DMS114 treated with DMSO at 0.1 percent for 48 hours (cell line): Measurements from ENCODE around the gene EIF4E2.

Experiments
- DNase-seq: peaks from one replicate; lab custom pipeline; 2025; ENCODE audit not compliant: unreplicated experiment; lab: John Stamatoyannopoulos, UW

EIF4E2 gene

GRCh38 chr2:232550354-232551249, at the start of gene EIF4E2, which contains the start of gene TIGD1:
Gene EIF4E2 (plus strand): TSS chr2:232550689. CDS start chr2:232550725, 36 bp downstream.
Gene TIGD1 (minus strand): TSS chr2:232550557. CDS start chr2:232549882, 675 bp downstream.
- DNase-seq: peak; percentile 83

- DNase-seq: no peak
Measured at GRCh38 chr2:232501331-232501771, 49.1 kb upstream of the EIF4E2 start.

- DNase-seq: no peak
Measured at GRCh38 chr2:232501794-232502390, 48.6 kb upstream of the EIF4E2 start.

GRCh38 chr2:232502511-232502910, 48.0 kb upstream of the EIF4E2 start:
- no peak for DNase-seq

GRCh38 chr2:232502911-232503808, 47.3 kb upstream of the EIF4E2 start:
- no peak for DNase-seq

GRCh38 chr2:232503809-232504323, 46.6 kb upstream of the EIF4E2 start:
- no peak for DNase-seq

- no peak for DNase-seq
Measured at GRCh38 chr2:232504438-232504837, 46.1 kb upstream of the EIF4E2 start.

- DNase-seq: no peak
Measured at GRCh38 chr2:232505856-232506255, 44.6 kb upstream of the EIF4E2 start.

GRCh38 chr2:232506709-232507108, 43.8 kb upstream of the EIF4E2 start:
- no peak for DNase-seq

GRCh38 chr2:232508251-232508650, 42.2 kb upstream of the EIF4E2 start:
- no peak for DNase-seq

- DNase-seq: no peak
Measured at GRCh38 chr2:232511336-232511890, 39.1 kb upstream of the EIF4E2 start.

- no peak for DNase-seq
Measured at GRCh38 chr2:232512602-232513001, 37.9 kb upstream of the EIF4E2 start.

- DNase-seq: no peak
Measured at GRCh38 chr2:232513353-232513752, 37.1 kb upstream of the EIF4E2 start.

GRCh38 chr2:232515639-232516038, 34.9 kb upstream of the EIF4E2 start:
- no peak for DNase-seq

GRCh38 chr2:232516551-232516950, 33.9 kb upstream of the EIF4E2 start:
- DNase-seq: no peak

GRCh38 chr2:232518844-232519243, 31.6 kb upstream of the EIF4E2 start:
- no peak for DNase-seq

GRCh38 chr2:232519581-232520438, 30.7 kb upstream of the EIF4E2 start, which contains the start of gene PRSS56:
Gene PRSS56 (plus strand): TSS chr2:232520388. CDS start chr2:232520599, 211 bp downstream.
- no peak for DNase-seq

- DNase-seq: no peak
Measured at GRCh38 chr2:232520489-232520888, 30.0 kb upstream of the EIF4E2 start.

- DNase-seq: no peak
Measured at GRCh38 chr2:232521098-232521497, 29.4 kb upstream of the EIF4E2 start.
